ENCODE measurements around the gene SPOCD1.

SPOCD1 gene

GRCh38 chr1:31815752-31816500 lies at the start of gene SPOCD1:
Gene SPOCD1 (minus strand): TSS chr1:31816022. CDS start chr1:31815333, 689 bp downstream.
- DNase-seq = peak; percentile 76

- DNase-seq = no peak
These were observed 46.2 kb upstream of the SPOCD1 start for GRCh38 chr1:31862071-31862470.

- no peak for DNase-seq
These were observed 45.5 kb upstream of the SPOCD1 start for GRCh38 chr1:31861346-31861745.

GRCh38 chr1:31860581-31860980 lies 44.8 kb upstream of the SPOCD1 start:
- no peak for DNase-seq

DNA sequence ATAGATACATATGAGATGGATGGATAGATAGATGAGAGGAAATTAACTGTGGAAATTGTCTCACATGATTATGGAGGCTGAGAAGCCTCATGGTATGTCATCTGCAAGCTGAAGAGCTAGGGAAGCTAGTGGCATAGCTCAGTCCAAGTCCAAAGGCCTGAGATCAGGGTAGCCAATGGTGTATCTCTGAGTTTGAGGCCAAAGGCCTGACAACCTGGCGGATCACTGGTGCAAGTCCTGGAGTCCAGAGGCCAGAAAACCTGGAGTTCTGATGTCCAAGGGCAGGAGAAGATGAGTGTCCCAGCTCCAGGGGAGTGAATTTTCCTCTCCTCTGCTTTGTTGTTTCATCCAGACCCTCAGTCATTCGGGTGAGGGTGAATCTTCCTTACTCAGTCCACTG lies 43.9 kb upstream of the SPOCD1 start:
- DNase-seq = no peak

- no peak for DNase-seq
These were observed 43.2 kb upstream of the SPOCD1 start for GRCh38 chr1:31859044-31859443.

DNA sequence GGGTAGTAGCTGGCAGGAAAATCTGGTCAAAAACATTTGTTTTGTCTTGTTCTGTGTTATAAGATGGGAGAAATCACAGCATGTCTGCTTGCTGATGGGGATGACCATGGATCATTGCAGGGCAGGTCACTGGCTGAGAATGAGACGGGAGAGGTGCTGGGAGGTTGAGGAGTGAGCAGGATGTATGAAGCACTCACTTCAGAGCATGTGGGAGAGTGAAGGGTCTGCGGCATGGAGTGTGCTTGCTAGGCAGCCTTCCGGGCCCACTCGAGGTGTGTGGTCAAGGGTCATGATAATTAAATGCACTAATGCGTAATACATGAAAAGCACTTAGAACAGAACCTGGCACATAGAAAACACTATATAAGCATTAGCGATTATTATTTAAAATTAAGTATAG lies 42.0 kb upstream of the SPOCD1 start:
- DNase-seq = no peak

- DNase-seq = no peak
These were observed 40.3 kb upstream of the SPOCD1 start for GRCh38 chr1:31856140-31856539.

GRCh38 chr1:31855038-31855845 lies 39.4 kb upstream of the SPOCD1 start:
- no peak for DNase-seq

- no peak for DNase-seq
These were observed 33.8 kb upstream of the SPOCD1 start for GRCh38 chr1:31849653-31850052.

DNA sequence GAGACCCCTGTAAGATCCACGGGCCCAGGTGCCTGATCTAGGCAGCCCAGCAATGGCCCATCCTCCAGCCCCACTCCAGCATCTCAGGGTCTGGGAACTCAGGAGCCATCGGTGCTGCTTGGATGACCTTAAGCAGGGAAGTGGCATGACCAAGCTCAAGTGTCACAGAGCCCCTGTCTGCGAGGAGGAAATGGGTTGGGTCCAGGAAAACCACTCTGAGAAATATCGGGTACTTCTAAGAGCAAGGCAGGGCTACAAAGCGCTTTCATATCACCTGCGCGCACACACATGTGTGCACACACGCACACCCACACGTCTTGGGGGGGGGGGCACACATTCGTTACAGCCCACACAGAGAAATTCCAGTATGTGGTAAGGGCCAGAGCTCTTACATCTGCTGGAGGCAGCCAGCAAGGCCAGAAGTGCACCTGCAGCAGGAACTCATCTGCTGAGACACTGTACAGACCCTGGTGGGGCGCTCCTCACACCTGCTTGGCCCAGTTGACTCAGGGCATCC lies 32.6 kb upstream of the SPOCD1 start:
- peak; percentile 25 for DNase-seq

- no peak for DNase-seq
These were observed 30.7 kb upstream of the SPOCD1 start for GRCh38 chr1:31846484-31846883.

DNA sequence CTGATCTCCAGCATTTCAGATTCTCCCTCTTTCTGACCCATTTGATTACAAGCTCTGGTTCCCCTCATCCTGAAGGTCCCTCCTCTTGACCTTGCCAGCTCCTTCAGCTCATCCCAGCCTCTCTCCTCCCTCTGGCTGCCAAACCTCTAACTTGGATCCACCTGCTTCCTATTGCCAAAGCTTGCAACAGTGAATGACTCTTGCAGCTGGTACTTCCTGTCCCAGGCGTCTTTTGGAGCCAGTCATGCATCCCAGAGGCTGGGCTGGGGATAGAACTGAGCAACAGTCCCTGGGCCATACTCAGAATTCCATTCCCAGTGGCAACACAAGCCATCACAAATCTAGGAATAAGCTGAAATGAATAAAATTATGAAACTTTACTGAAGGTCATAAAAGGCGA lies 27.7 kb upstream of the SPOCD1 start:
- DNase-seq = no peak

GRCh38 chr1:31839662-31840343 lies 24.0 kb upstream of the SPOCD1 start:
- no peak for DNase-seq

DNA sequence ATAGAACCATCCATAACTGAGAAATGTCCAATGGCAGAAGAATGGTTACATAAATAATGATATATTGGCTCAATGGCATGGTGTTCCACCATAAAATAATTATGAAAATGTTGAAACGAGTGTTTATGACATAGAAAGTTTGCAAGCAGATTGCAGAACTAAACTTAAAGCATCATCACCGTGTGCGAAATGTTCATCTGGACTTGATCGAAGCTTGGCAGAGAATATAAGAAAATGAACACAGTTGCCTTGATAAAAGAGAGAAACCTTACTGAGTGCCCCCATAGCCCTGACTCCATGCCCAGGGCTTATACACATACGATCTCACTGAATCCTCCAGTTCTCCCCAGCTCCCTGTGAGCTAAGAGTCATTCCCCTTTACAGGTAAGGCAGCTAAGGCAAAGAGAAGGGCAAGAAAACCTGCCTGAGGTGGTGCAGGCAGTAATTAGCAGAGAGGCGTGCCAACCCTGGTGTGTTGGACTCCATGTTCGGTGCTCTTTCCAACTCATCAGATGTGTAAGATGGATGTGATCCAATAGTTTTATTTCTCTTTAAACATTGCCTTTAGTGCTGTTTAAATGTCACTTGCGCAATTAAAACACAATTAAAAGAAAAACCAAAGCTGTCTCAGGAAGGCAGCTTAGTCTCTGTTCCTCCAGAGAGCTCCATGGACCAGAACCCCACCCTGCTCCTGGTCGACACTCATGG lies 21.8 kb upstream of the SPOCD1 start:
- no peak for DNase-seq

GRCh38 chr1:31836638-31837037 lies 20.8 kb upstream of the SPOCD1 start:
- no peak for DNase-seq

GRCh38 chr1:31835415-31835814 lies 19.6 kb upstream of the SPOCD1 start:
- no peak for DNase-seq

DNA sequence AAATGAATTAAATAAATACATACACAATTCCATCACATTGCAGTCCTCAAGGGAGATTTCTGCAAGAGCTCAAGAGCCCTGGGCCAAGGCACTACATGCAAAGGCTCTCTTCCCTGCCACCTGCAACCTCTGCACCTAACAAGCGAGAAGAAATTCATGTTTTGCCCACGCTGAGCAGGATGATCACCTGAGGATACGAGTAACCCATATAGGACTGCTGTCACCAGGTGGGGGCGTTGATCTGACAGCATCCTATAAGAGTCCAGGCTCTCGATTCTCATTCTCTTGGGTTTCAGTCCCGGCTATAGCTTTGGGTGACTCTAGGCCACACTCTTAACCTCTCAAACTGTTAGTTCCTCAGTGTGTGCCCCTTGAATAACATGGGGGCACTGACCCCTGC lies 18.7 kb upstream of the SPOCD1 start:
- DNase-seq = no peak

DNA sequence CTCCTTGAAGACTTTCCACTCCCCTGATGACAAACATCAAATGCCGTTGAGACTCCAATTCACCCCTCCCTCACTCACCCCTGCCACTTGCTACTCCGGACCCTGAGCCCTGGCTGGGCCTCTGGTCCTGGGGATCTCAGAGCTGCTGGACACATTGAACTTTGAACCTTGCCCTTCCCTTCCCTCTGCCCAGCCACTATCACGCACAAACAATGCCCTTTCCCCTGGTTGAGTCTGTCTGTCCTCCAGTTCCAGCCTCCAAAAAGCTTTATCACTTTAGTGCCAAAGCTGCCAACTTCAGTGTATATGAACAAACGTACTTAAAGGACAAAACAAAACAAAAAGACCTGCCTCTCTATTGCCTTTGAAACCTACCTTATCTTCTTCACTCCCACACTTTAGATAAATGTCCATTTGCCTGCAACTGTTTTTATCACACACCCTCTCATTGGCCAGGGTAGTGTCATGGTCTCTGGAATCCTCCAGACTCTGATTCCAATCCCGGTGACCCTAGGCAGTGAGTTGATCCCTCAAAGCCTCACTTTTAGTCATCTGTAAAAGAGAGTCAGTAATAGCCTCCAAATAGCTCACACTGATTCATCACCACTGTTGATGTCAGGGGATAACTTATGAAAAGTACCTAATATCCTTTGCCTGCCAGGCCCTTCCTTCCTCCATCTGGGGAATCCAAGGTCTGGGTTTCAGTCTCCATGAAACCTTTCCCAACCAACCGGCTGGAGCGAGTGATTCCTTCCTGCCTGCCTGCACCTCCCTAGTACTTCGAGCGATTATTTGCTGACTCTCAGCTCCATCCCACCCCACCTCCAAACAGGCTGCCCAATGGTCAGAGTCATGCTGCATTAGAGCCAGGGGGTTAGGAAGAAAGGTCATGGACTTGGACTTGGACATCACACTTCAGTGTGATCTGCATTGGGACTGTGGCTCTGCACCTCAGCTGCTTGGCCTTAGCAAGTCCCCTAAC lies 15.9 kb upstream of the SPOCD1 start:
- no peak for DNase-seq

DNA sequence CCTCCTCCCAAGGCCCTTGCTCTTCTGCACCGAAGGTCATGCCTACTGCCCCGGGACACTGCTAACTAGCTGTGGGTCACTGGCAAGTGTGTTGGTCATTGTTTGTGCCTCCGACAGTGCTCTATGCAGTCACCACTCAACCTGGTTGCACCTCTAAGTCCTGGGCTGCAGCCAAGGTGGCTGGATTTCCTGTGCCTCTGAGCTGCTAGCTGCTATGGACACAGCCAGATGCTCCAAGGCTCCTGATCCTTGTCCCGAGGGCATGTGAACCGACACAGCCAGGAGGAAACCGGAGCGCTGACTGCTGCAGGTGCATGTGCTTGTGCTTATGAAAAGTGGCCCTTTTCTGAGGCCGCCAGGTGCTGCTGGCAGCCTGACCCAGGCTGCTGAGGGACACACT lies 14.7 kb upstream of the SPOCD1 start:
- DNase-seq = no peak

DNA sequence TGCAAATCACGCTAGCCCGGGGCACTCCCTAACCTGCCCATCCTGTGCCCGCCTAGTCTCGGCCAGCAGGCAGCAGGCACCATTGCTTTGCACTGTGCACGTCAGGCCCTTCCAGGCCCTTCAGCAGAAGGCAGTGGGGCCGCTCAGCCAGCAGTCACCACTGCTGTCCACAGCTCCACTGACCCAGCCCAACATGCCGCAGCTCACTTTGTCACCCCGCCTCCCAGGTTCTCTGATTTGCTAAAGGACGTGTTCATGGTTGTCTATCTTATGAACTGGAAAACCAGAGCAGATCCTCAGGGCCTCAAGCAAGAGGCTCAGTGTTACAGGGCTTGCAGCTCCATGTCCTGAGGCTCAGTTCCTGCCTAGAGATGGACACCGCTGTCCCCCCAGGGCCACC lies 14.2 kb upstream of the SPOCD1 start:
- no peak for DNase-seq

Measured in stimulated activated naive CD4-positive, alpha-beta T cell treated with Interleukin-2 at 50 U/mL for 16 hours (primary cell).